ENCODE results near the gene GAS7. TPM values are rescaled to one million over a fixed set of nuclear protein-coding genes. Genes with fewer than 3 reads are reported as not detected.
"Not testable (repeated sequence)": the region's sequence is repeated elsewhere in the genome, so short reads cannot be mapped to it uniquely, and the experiment has no call there.

The GAS7 gene
- total RNA-seq, 2 experiments from 2014 or later: 0.76 to 1.2 TPM

DNA sequence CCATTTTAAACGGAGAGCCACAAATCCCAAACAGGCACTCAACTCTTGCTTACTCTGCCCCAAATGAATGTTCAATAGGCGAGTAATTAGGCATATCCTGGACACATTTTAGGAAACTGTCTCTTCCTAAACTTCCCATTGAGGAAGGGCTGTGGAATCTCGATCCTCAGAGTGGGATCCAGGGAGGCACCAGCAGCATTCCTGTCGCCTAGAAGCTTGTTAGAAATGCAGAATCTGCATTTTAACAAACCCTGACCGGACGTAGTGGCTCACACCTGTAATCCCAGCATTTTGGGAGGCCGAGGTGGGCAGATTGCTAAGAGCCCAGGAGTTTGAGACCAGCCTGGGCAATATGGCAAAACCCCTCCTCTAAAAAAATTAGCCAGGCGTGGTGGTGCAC lies 95.6 kb downstream of the GAS7 start:
- H3K4me1 Mint-ChIP-seq: peaks cover 2% of the 10 kb centered on the region

DNA sequence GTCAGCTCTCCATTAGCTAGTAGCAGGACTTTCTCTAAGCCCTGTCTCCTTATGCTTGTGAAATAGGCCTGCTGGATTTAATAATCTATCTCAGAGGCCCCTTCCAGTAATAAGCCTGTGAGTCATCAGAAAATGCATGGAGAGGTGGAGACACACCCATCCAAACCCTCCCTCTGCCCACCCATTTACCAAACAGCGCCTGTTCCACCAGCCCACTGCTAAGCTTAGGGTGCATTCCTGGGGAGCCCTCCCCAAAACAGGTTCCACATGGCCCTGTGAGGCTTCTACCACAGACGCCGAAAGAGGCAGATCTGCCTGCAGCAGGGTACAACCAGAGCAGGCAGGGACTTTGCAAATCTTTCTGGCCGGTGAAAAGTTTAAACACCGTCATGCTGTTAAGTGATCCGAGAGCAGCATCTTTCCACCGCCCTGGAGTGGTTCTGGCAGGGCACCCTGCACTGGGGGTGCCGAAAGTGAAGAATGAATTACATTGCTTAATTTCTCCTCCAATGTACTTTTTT lies 99.3 kb downstream of the GAS7 start:
- Mint-ChIP-seq H3K27me3 (no peaks in the 10 kb centered on the region), H3K4me3 (no peak overlapping the region), H3K9me3 (no peaks in the 10 kb centered on the region), H3K4me1 (peaks cover 2% of the 10 kb centered on the region), H3K27ac (no peak overlapping the region), H3K36me3 (no peaks in the 10 kb centered on the region)
- DNase-seq: no peak

More for the DNA sequence above, 95.6 kb downstream of the GAS7 start:
- Mint-ChIP-seq H3K9me3 (no peaks in the 10 kb centered on the region), H3K4me3 (no peak overlapping the region), H3K27ac (no peak overlapping the region), H3K36me3 (no peaks in the 10 kb centered on the region), H3K27me3 (no peaks in the 10 kb centered on the region)
- DNase-seq: no peak

DNA sequence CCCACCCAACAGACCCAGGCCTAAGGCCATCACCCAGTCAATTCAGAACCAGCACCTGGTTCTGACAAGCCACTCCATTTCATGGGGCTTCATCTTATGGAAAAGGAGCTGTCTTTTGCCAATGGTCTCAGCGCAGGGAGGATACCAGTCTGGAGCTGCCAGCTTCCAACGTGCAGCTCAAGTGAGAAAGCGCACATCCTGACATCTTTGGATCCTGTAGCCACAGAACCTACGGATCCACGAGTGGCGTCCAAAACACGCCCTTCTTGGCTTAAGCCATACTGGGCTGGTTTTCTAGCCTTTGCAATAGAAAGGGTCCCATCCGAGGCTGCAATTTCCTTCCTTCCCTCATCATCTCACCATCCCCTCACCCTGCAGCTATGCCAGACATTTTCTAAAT lies 101.8 kb downstream of the GAS7 start:
- Mint-ChIP-seq H3K27ac (no peak overlapping the region), H3K27me3 (no peaks in the 10 kb centered on the region), H3K36me3 (no peaks in the 10 kb centered on the region), H3K9me3 (peaks cover 4% of the 10 kb centered on the region), H3K4me3 (no peak overlapping the region), H3K4me1 (no peaks in the 10 kb centered on the region)
- DNase-seq: no peak

DNA sequence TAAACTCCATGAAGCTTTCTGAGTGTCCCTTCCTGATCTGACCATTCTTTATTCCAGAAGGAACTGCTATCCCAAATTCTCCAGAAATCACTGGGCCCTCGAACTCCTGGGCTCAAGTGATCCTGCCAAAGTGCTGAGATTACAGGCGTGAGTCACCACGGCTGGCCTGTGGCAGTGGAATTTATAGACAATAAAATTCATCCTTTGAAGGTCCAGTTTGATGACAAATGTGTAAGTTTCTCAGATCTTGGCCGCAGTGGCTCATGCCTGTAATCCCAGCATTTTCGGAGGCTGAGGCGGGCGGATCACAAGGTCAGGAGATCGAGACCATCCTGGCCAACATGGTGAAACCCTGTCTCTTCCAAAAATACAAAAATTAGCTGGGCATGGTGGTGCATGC lies 103.1 kb downstream of the GAS7 start:
- H3K9me3 Mint-ChIP-seq, H3K27ac Mint-ChIP-seq, DNase-seq, H3K4me3 Mint-ChIP-seq, H3K4me1 Mint-ChIP-seq, H3K36me3 Mint-ChIP-seq, H3K27me3 Mint-ChIP-seq: not testable (repeated sequence)

DNA sequence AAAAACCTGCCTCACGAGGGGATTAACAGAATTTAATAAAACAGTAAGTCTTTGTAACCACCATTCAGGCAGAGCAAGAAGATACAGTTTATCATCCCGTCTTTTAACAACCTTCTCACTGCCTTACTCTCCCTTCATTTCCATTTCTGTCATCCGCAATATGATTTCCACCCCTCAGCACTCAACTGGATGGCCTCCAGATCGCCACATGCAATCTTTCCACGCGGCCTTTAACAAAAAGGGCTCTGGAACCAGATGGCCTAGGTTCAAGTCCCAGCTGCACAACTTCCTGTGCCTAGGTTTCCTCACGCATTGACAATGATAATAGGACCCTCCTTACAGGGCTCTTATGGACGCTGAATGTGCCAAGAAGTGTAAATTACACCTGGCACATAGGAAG lies 103.6 kb downstream of the GAS7 start:
- DNase-seq: no peak
- Mint-ChIP-seq H3K36me3 (no peaks in the 10 kb centered on the region), H3K9me3 (peaks cover 4% of the 10 kb centered on the region), H3K27ac (no peak overlapping the region), H3K27me3 (no peaks in the 10 kb centered on the region), H3K4me1 (no peaks in the 10 kb centered on the region), H3K4me3 (no peak overlapping the region)

DNA sequence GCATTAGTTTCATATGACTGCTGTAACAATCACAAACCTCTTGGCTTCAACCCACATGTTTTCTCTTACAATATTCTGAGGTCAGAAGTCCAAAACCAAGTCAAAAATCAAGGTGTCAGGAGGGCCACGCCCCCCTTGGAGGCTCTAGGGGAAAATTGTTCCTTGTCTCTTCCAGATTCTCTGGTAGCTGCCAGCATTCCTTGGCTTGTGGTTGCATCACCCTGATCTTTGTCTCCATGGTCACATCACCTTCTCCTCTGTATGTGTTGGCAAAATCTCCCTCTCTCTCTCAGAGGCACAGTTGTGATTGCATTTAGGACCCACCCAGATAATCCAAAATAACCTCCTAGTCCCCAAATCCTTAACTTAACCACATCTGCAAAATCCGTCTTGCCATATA lies 105.8 kb downstream of the GAS7 start:
- DNase-seq: no peak
- H3K4me1 Mint-ChIP-seq: no peaks in the 10 kb centered on the region
- H3K27ac Mint-ChIP-seq: no peak overlapping the region
- H3K36me3 Mint-ChIP-seq: no peaks in the 10 kb centered on the region
- H3K4me3 Mint-ChIP-seq: no peak overlapping the region
- no peaks in the 10 kb centered on the region for H3K27me3 Mint-ChIP-seq
- H3K9me3 Mint-ChIP-seq: peaks cover 4% of the 10 kb centered on the region

DNA sequence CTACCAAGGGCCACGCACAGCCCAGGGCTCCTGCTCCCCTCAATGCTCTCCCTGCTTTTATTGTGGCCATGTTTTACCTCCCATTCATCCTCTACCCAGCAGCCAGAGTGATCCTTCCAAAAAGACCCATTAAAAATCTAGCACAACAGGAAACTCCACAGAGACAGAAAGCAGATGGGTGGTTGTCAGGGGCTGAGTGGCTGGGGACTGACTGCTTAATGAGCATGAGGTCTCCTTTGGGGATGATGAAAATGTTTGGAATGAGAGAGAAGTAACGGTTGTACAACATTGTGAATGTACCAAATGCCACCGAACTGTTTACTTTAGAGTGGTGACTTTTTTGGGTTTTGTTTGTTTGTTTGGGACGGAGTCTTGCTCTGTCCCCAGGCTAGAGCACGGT lies 107.4 kb downstream of the GAS7 start:
- no peak overlapping the region for H3K27ac Mint-ChIP-seq
- H3K4me3 Mint-ChIP-seq: no peak overlapping the region

DNA sequence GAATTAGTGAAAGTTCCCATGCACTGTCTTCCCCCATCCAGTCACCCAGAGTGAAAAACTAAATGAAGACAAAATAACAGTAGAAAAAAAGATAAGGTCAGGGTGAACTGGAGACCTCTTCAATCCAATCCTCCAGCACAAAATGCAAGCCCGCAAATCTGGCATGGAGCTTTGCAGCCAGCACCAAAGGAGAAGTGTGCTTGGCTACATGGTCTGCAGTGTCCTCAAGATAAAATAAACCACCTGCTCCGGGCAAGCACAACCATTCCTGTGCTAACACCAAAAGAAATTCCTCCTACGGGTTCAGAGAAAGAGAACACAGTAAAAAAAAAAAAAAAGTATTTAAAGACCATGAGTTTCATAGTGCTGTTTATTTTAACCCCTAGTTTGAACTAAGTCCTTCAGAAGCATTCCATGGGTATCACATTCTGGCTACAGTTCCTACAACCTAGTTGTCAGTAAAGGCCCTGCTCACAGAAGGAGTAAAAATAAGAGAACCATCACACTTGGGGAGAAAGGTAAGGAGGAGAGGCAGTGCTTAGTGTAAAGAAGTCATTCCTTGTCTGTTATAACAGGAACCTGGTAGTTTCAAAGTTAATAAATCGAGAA lies 109.1 kb downstream of the GAS7 start:
- no peaks in the 10 kb centered on the region for H3K4me1 Mint-ChIP-seq
- no peaks in the 10 kb centered on the region for H3K36me3 Mint-ChIP-seq
- H3K9me3 Mint-ChIP-seq: peaks cover 4% of the 10 kb centered on the region
- no peak overlapping the region for H3K4me3 Mint-ChIP-seq
- H3K27me3 Mint-ChIP-seq: no peaks in the 10 kb centered on the region
- DNase-seq: no peak
- no peak overlapping the region for H3K27ac Mint-ChIP-seq

More for the DNA sequence above, 107.4 kb downstream of the GAS7 start:
- Mint-ChIP-seq H3K36me3 (no peaks in the 10 kb centered on the region), H3K9me3 (peaks cover 4% of the 10 kb centered on the region), H3K4me1 (no peaks in the 10 kb centered on the region), H3K27me3 (no peaks in the 10 kb centered on the region)
- no peak for DNase-seq

DNA sequence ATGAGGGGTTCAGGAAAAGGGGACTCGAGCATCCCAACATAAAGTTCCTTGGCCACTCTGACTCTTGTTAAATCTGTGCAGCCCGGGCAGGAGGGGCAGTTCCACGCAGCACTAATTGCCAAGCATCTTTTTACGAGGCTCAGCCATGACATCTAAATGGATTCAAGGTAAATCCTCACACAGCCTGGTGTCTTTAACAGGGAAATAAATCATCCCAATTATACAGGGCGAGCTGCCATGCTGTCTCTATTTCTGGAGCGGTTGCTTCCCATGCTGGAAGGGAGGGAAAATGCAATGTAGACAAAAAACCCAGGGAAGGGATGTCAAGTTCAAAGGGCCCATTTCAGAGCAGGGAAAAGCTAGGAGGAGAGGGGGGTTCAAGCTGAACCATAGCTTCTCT lies 110.0 kb downstream of the GAS7 start:
- Mint-ChIP-seq H3K9me3 (peaks cover 4% of the 10 kb centered on the region), H3K36me3 (no peaks in the 10 kb centered on the region), H3K27me3 (no peaks in the 10 kb centered on the region), H3K4me3 (no peak overlapping the region), H3K27ac (no peak overlapping the region), H3K4me1 (no peaks in the 10 kb centered on the region)
- no peak for DNase-seq

DNA sequence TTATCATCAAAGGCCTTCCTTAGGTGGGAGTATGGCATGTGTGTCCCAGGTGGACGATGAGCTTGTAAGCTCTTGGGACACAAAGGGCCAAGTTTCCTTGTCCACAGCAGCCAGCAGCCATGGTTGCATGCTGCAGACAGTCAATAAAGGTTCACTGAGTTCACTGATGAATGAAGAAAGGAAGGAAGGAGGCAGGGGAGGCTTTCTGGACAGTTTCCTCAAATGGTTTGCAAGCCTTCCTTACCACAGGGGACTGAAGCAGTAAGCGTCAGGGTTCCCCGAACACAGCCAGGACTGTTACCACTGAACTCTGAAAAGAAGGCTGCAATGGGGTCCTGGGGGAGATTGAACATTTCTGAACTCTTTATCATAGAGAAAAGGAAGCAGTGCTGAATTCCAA lies 111.1 kb downstream of the GAS7 start:
- no peak for DNase-seq
- Mint-ChIP-seq H3K27ac (no peak overlapping the region), H3K27me3 (no peaks in the 10 kb centered on the region), H3K9me3 (no peaks in the 10 kb centered on the region), H3K4me3 (no peak overlapping the region), H3K4me1 (no peaks in the 10 kb centered on the region), H3K36me3 (no peaks in the 10 kb centered on the region)

DNA sequence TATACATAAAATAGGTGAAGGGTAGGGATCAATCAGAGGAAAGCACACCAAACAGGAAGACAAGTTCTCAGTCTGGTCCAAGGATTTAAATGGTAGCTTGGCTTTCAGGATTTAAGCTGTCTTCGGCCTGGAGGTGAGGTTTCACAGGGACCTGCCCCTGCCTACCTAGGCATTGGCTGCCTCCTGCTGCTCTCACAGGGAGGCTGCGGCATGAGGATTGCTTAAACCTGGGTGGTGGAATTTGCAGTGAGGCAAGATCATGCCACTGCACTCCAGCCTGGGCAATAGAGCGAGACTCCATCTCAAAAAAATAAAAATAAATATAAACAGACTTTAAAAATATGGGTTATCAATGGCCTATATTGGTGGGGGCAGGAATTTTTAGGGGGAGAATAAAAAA lies 114.5 kb downstream of the GAS7 start:
- H3K27me3 Mint-ChIP-seq: no peaks in the 10 kb centered on the region
- H3K9me3 Mint-ChIP-seq: no peaks in the 10 kb centered on the region
- no peak overlapping the region for H3K27ac Mint-ChIP-seq
- H3K4me3 Mint-ChIP-seq: no peak overlapping the region
- DNase-seq: no peak
- peaks cover 4% of the 10 kb centered on the region for H3K4me1 Mint-ChIP-seq
- no peaks in the 10 kb centered on the region for H3K36me3 Mint-ChIP-seq

DNA sequence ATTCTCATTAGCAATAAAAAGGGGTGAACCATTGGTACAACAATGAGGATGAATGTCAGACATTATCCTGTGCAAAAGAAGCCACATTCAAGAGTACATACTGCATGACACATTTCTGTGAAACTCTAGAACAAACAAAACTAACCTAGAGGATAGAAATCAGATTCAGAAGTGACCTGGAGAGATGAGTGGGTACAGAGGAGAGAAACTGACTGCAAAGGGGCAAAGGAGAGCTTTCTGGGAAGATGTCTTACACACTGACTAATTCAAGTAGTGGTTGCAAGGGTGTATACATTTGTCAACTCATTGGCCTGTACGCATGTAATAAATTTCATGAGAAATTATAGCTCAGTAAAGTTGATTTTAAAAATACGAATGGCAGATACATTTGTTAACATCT lies 115.6 kb downstream of the GAS7 start:
- H3K36me3 Mint-ChIP-seq: no peaks in the 10 kb centered on the region
- H3K27me3 Mint-ChIP-seq: peaks cover under 1% of the 10 kb centered on the region
- no peak overlapping the region for H3K27ac Mint-ChIP-seq
- no peak for DNase-seq
- H3K4me1 Mint-ChIP-seq: peaks cover 4% of the 10 kb centered on the region
- H3K4me3 Mint-ChIP-seq: no peak overlapping the region
- peaks cover under 1% of the 10 kb centered on the region for H3K9me3 Mint-ChIP-seq

DNA sequence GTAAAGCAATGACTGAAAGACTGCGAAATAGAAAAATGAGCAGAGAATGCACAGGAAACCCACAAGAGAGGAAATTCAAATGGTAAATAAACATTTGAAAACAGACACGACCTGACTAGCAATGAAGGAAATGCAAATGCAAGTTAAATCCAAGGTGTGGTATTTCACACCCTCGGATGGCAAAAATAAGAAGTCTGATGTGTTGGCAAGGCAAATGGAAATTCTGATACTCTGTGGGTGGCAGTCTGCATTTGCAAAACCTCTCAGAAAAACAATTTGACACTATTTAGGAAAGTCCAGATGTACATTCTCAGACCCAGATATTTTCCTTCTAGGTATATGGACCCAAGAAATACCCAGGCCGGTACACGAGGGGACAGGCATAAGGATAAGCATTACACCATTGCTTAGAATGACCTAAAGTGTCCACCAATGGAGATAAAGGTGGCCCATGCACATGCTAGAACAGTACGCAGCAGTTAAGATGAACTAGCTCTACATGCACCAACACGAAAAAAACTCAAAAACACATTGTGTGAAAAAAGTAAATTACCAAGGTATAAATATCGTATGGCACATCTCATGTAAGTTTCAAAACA lies 116.7 kb downstream of the GAS7 start:
- Mint-ChIP-seq H3K4me3 (no peak overlapping the region), H3K27me3 (peaks cover 4% of the 10 kb centered on the region), H3K9me3 (peaks cover 4% of the 10 kb centered on the region), H3K27ac (peak overlapping the region; percentile 55), H3K4me1 (peaks cover 4% of the 10 kb centered on the region), H3K36me3 (no peaks in the 10 kb centered on the region)
- DNase-seq: no peak

DNA sequence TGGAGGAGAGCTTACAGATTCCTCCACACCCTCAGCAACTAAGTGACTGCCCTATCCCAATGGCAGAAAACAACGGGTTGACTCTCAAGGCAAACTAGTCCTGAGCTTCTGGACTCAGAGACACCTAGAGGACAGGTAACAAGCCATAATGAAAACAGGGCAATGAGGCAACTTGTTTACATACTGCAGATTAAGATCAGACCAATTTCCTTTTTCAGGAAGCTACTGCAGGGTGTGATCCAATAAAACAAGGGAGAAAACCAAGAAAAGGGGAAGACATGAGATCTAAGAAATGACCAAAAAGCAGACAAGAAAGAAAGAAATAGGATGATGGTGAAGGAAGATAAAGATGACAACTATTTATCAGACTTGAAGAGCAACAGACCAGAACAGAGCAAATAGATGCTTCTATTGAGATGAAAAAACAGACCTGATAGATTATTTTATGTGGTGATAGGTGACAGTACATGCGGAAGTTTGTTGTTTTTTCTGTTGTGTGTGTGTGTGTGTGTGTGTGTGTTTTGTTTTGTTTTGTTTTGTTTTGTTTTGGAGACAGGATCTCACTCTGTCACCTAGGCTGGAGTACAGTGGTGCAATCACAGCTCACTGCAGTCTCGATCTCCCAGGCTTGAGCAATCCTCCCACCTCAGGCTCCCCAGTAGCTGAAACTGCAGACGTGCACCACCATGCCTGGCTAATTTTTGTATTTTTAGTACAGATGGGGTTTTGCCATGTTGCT lies 120.7 kb downstream of the GAS7 start:
- H3K9me3 Mint-ChIP-seq: peaks cover 4% of the 10 kb centered on the region
- peaks cover 4% of the 10 kb centered on the region for H3K27me3 Mint-ChIP-seq
- H3K27ac Mint-ChIP-seq: no peak overlapping the region
- H3K4me1 Mint-ChIP-seq: peaks cover 4% of the 10 kb centered on the region
- DNase-seq: no peak
- no peak overlapping the region for H3K4me3 Mint-ChIP-seq
- no peaks in the 10 kb centered on the region for H3K36me3 Mint-ChIP-seq

DNA sequence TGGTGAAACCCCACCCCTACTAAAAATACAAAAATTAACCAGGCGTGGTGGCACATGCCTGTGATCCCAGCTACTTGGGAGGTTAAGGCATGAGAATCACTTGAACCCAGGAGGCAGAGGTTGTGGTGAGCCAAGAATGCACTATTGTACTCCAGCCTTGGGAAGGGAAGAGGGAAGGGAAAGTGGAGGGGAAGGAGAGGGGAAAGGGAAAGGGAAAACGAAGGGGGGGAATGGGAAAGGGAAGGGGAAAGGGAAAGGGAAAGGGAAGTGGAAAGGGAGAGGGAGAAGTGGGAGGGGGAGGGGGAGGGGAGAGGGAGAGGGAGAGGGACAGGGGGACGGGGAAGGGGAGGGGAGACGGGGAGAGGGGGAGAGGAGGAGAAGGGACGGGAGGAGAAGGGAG lies 122.5 kb downstream of the GAS7 start:
- Mint-ChIP-seq H3K27me3 (peaks cover 4% of the 10 kb centered on the region), H3K9me3 (peaks cover 4% of the 10 kb centered on the region), H3K4me1 (no peaks in the 10 kb centered on the region), H3K27ac (no peak overlapping the region), H3K36me3 (no peaks in the 10 kb centered on the region), H3K4me3 (no peak overlapping the region)
- DNase-seq: no peak

DNA sequence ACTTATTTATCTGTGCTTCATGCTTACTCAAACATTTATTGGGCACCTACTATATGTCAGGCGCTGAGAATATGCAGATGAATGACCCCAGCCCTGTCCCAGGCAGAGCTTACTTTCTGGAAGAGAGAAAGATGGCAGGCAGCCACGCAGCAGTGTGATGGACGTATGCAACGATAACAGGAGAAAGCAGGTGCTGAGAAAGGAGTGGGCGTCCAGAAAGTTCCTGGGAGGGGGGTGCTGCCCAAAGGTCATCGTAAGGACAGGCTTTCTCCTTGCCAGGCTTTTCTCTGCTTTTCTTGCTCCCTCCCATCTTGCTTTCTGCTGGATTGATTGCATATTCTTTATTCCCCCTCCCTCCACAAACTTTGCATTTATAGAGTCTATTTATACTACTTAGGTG lies 124.5 kb downstream of the GAS7 start:
- DNase-seq: no peak
- Mint-ChIP-seq H3K27me3 (peaks cover 4% of the 10 kb centered on the region), H3K4me1 (no peaks in the 10 kb centered on the region), H3K27ac (no peak overlapping the region), H3K9me3 (peaks cover 4% of the 10 kb centered on the region), H3K36me3 (no peaks in the 10 kb centered on the region), H3K4me3 (no peak overlapping the region)
